ENCODE results near the gene LRP2. TPM values are rescaled to one million over a fixed set of nuclear protein-coding genes. Genes with fewer than 3 reads are reported as not detected.

The LRP2 gene
- polyA plus RNA-seq, 1 of the 3 experiments (the other 2 are of a cell fraction) = not detected

DNA sequence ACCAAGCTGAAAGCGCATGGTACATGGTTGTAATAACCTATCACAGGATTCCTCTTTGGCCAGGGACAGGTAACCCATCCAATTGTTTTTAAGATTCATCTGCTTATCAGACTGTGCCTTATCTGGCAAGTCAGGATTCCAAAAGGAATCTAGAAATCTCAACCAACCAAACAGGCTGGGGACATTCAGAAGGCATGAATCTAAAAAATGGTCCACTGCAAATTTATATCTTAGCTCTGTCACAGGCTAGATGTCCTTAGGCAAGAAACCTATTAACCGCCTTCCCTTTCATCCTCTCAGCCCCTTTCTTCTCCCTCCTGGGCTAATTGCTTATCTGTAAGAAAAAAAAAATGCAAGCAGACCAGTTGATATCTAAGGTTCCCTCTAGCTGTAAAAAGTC is 4.3 kb downstream of the LRP2 start:
- ChIA-PET CTCF (no interaction called here), POLR2A (no interaction called here)
- no peak overlapping the region for H3K4me2 ChIP-seq
- no peaks in the 10 kb centered on the region for H3K79me2 ChIP-seq (ENCODE audit: insufficient read depth)
- no peak overlapping the region for H2AFZ ChIP-seq (ENCODE audit: low read depth)
- 51% methylated on average over 2 of the region's 2 CpGs for WGBS (ENCODE audit: low lambda C conversion rate)
- no peak for DNase-seq
- no peak overlapping the region for H3K9ac ChIP-seq
- no peak overlapping the region for H3K27ac ChIP-seq (ENCODE audit: low read depth in 2 of 2, low read length in 1 of 2)
- no peaks in the 10 kb centered on the region for H3F3A ChIP-seq (replicated peaks; ENCODE audit: insufficient read depth)
- peaks cover 5 to 14% of the 10 kb centered on the region in 2 experiments; a peak in 2 of 4 replicates for H3K4me1 ChIP-seq (ENCODE audit: control insufficient read depth in 1 of 2, insufficient read depth in 2 of 2, low read depth in 1 of 2, low read length in 1 of 2)
- TF ChIP-seq FOSL2 (IDR thresholded peaks at IDR 0.05; ENCODE audit: borderline replicate concordance, low read depth) (no peak), ELF1 (IDR thresholded peaks at IDR 0.05) (no peak), IRF3 (IDR thresholded peaks at IDR 0.05; ENCODE audit: low read depth, low read length) (no peak), TCF12 (IDR thresholded peaks at IDR 0.05) (no peak), TAF1 (IDR thresholded peaks at IDR 0.05; ENCODE audit: borderline replicate concordance, low read depth, low read length) (no peak), GATA2 (CRISPR knock-in tag; IDR thresholded peaks at IDR 0.05) (no peak), JUND (IDR thresholded peaks at IDR 0.05) (no peak), POLR2AphosphoS5 (IDR thresholded peaks at IDR 0.05; ENCODE audit: low read depth, low read length) (no peak), GABPA (IDR thresholded peaks at IDR 0.05; ENCODE audit: low read depth) (no peak), FOXJ3 (CRISPR knock-in tag; IDR thresholded peaks at IDR 0.05) (no peak), SIN3A (IDR thresholded peaks at IDR 0.05; ENCODE audit: borderline replicate concordance, low read depth, low read length) (no peak), NRF1 (IDR thresholded peaks at IDR 0.05; ENCODE audit: low read depth, low read length) (no peak), RAD21 (IDR thresholded peaks at IDR 0.05; ENCODE audit: low read length) (no peak), RXRA (IDR thresholded peaks at IDR 0.05; ENCODE audit: borderline replicate concordance, low read depth) (no peak), TEAD4 (IDR thresholded peaks at IDR 0.05; ENCODE audit: borderline replicate concordance, insufficient read depth) (no peak), YY1 (IDR thresholded peaks at IDR 0.05; ENCODE audit: low read depth) (no peak)
- TF ChIP-seq, protein P1, sequence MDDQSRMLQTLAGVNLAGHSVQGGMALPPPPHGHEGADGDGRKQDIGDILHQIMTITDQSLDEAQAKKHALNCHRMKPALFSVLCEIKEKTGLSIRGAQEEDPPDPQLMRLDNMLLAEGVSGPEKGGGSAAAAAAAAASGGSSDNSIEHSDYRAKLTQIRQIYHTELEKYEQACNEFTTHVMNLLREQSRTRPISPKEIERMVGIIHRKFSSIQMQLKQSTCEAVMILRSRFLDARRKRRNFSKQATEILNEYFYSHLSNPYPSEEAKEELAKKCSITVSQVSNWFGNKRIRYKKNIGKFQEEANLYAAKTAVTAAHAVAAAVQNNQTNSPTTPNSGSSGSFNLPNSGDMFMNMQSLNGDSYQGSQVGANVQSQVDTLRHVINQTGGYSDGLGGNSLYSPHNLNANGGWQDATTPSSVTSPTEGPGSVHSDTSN (IDR thresholded peaks at IDR 0.05) = no peak
- TF ChIP-seq, protein P2, sequence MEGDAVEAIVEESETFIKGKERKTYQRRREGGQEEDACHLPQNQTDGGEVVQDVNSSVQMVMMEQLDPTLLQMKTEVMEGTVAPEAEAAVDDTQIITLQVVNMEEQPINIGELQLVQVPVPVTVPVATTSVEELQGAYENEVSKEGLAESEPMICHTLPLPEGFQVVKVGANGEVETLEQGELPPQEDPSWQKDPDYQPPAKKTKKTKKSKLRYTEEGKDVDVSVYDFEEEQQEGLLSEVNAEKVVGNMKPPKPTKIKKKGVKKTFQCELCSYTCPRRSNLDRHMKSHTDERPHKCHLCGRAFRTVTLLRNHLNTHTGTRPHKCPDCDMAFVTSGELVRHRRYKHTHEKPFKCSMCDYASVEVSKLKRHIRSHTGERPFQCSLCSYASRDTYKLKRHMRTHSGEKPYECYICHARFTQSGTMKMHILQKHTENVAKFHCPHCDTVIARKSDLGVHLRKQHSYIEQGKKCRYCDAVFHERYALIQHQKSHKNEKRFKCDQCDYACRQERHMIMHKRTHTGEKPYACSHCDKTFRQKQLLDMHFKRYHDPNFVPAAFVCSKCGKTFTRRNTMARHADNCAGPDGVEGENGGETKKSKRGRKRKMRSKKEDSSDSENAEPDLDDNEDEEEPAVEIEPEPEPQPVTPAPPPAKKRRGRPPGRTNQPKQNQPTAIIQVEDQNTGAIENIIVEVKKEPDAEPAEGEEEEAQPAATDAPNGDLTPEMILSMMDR (IDR thresholded peaks at IDR 0.05) = no peak
- H3K9me2 ChIP-seq = no peaks in the 10 kb centered on the region
- peaks cover 26% of the 10 kb centered on the region for H3K27me3 ChIP-seq (ENCODE audit: insufficient read depth)
- no peaks in the 10 kb centered on the region for H3K9me3 ChIP-seq
- H3K36me3 ChIP-seq (replicated peaks in 1 of 2; ENCODE audit: control insufficient read depth in 1 of 2, insufficient read depth in 2 of 2, low read length in 1 of 2) = no peaks in the 10 kb centered on the region
- H4K20me1 ChIP-seq (ENCODE audit: insufficient read depth) = no peaks in the 10 kb centered on the region
- H3K4me3 ChIP-seq (ENCODE audit: low read depth in 2 of 2, low read length in 1 of 2) = no peak overlapping the region
